Thyroid gland (tissue), 4 donors: ENCODE measurements around the gene ATAD2B. TPM values are rescaled to one million over a fixed set of nuclear protein-coding genes. Genes with fewer than 3 reads are reported as not detected.

Experiments used
- DNase-seq, 2 donors: peaks; one replicate each; pipeline ENCODE4 v3.0.0-alpha.2; 2019
- H3K27ac ChIP-seq, 3 donors: fragments of 200-600 bp; sonication (generic); 1 replicate in 2 of 3; 2 replicates in 1 of 3; pipeline ENCODE4 v1.5.1; 2016 to 2019; ENCODE audit warnings: mild to moderate bottlenecking in 1 of 3, moderate library complexity in 1 of 3
- H3K27me3 ChIP-seq: fragments of 200-600 bp; sonication (generic); one replicate; pipeline ENCODE4 v1.5.1; 2019
- H3K36me3 ChIP-seq, 2 donors: fragments of 200-600 bp; sonication (generic); one replicate each; pipeline ENCODE4 v1.5.1; 2016 to 2019
- H3K4me1 ChIP-seq, 2 donors: fragments of 200-600 bp; sonication (generic); one replicate each; pipeline ENCODE4 v1.5.1; 2017 to 2019
- H3K4me3 ChIP-seq, 3 donors: fragments of 200-600 bp; sonication (generic); replicated peaks in 1 of 3; 1 replicate in 2 of 3; 2 replicates in 1 of 3; pipeline ENCODE4 v1.5.1; 2016; ENCODE audit warnings: mild to moderate bottlenecking in 1 of 3
- H3K9me3 ChIP-seq: fragments of 200-600 bp; sonication (generic); one replicate; pipeline ENCODE4 v1.5.1; 2017
- CTCF ChIP-seq, 6 experiments: fragments of 200-600 bp in 3 of 6; fragments of 450-650 bp in 3 of 6; sonication (generic) in 3 of 6; IDR thresholded peaks; one replicate each; pipeline ENCODE4 v1.5.1; 2016 to 2019; ENCODE audit warnings: antibody characterized with exemption in 6 of 6, mild to moderate bottlenecking in 2 of 6, inconsistent platforms in 1 of 6, moderate library complexity in 1 of 6
- POLR2A ChIP-seq, 2 donors: fragments of 450-650 bp; IDR thresholded peaks; one replicate each; pipeline ENCODE4 v1.6.1; 2017; ENCODE audit warnings: antibody characterized with exemption in 2 of 2, mild to moderate bottlenecking in 2 of 2, moderate library complexity in 1 of 2
- WGBS, 2 donors: methylation state at CpG; one replicate each; pipeline ENCODE4 v1.1.5; 2017; 5-methylcytosine and 5-hydroxymethylcytosine counted together
- intact Hi-C: fragments of 100-400 bp; cut with DNase I; formaldehyde crosslinking; loops from one replicate; pipeline ENCODE4 v1.15.1; 2023
- total RNA-seq, 4 donors: library from RNA; depleted of rRNA; stranded (reverse); fragments of >200 nt; gene quantifications; one replicate each; pipeline ENCODE4 v1.2.3, GENCODE V29; 2016

The ATAD2B gene
- total RNA-seq, 4 donors from 2014 or later = 32.8 to 49.3 (median 37.3) TPM

- TF ChIP-seq POLR2A (IDR thresholded peaks at IDR 0.05) = no peak
- TF ChIP-seq CTCF (IDR thresholded peaks at IDR 0.05) = no peak
- Histone ChIP-seq H3K27me3 (no peaks in the 10 kb centered on the region), H3K27ac (no peak overlapping the region), H3K9me3 (no peaks in the 10 kb centered on the region), H3K36me3 (no peaks in the 10 kb centered on the region), H3K4me1 (no peaks in the 10 kb centered on the region), H3K4me3 (no peak overlapping the region)
- intact Hi-C loops = no loop called here
- 83 to 85% methylated on average over 2 of the region's 2 CpGs for WGBS, 2 donors
- no peak for DNase-seq
Observed at GRCh38 chr2:23777826-23778225, 149.1 kb downstream of the ATAD2B start.

DNA sequence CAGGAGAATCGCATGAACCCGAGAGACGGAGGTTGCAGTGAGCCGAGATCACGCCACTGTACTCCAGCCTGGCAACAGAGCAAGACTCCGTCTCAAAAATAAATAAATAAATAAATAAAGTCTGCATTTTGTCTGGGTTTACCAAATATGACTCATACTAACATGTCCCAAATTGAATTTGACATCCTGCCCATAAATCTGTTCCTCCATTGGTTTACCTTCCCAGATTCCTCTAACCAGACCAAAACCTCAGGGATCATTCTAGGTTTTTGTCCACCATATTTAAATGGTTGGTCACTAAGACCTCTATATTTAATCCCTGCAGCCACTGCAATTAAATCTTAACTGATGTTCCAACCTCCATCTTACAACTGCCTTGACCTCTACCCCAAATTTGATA lies 150.9 kb downstream of the ATAD2B start:
- H3K4me3 ChIP-seq = no peak overlapping the region

GRCh38 chr2:23772684-23773083 lies 154.2 kb downstream of the ATAD2B start:
- Histone ChIP-seq H3K27ac (no peak overlapping the region), H3K36me3 (peaks cover 0 to 6% of the 10 kb centered on the region in 2 donors), H3K9me3 (no peaks in the 10 kb centered on the region), H3K4me1 (no peaks in the 10 kb centered on the region), H3K27me3 (no peaks in the 10 kb centered on the region), H3K4me3 (no peak overlapping the region)
- 93 to 96% methylated on average over 7 of the region's 7 CpGs for WGBS, 2 donors
- DNase-seq = peak in 1 of 2 donors; percentile 6
- intact Hi-C loops = no loop called here
- no peak for TF ChIP-seq POLR2A (IDR thresholded peaks at IDR 0.05)
- TF ChIP-seq CTCF (IDR thresholded peaks at IDR 0.05) = no peak

More for the DNA sequence above, 150.9 kb downstream of the ATAD2B start:
- no peaks in the 10 kb centered on the region for H3K27me3 ChIP-seq
- H3K36me3 ChIP-seq = peaks cover 0 to 2% of the 10 kb centered on the region in 2 donors
- no peak overlapping the region for H3K27ac ChIP-seq
- H3K9me3 ChIP-seq = no peaks in the 10 kb centered on the region
- TF ChIP-seq POLR2A (IDR thresholded peaks at IDR 0.05) = no peak
- no peak for TF ChIP-seq CTCF (IDR thresholded peaks at IDR 0.05)
- no peak for DNase-seq
- 96 to 97% methylated on average over 6 of the region's 6 CpGs for WGBS, 2 donors
- no peaks in the 10 kb centered on the region for H3K4me1 ChIP-seq
- intact Hi-C loops = no loop called here

DNA sequence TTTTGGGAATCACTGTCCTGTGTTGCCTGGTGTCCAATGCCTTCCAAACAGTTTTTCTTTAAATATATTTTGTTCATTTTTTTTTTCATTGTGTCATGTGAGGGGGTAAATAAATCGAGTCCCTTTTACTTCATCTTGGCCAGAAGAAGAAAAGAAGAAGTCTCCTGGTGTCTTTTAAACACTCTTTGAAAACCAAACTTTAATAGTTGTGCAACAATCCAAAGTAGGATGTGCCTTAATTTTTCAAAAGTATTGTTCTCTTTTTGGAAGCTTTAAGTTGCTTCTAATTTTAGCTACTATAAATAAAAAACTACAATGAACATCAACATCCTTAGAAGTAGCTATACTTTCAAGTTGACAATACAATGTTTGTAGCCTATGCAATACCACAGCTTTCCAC lies 154.9 kb downstream of the ATAD2B start:
- Histone ChIP-seq H3K4me1 (no peaks in the 10 kb centered on the region), H3K36me3 (peaks cover 0 to 6% of the 10 kb centered on the region in 2 donors), H3K27me3 (no peaks in the 10 kb centered on the region), H3K27ac (no peak overlapping the region), H3K4me3 (no peak overlapping the region), H3K9me3 (no peaks in the 10 kb centered on the region)
- whole genome bisulfite sequencing, 2 donors = 84 to 87% methylated on average over 1 of the region's 1 CpG
- intact Hi-C loops = no loop called here
- no peak for TF ChIP-seq POLR2A (IDR thresholded peaks at IDR 0.05)
- no peak for TF ChIP-seq CTCF (IDR thresholded peaks at IDR 0.05)
- DNase-seq = no peak

DNA sequence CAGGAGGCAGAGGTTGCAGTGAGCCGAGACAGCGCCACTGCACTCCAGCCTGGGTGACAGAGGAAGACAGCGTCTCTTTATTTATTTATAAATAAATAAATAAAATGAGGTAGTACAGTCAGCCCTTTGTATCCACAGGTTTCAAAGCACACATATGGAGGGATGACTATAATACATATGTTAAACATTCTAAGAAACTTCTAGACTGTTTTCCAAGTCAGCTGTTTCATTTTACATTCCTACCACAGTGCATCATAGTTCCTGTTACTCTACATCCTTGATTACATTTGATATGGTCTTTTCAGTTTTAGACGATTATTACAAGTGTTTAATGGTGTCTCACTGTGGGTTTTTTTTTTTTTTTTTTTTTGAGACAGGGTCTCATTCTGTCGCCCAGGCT lies 157.6 kb downstream of the ATAD2B start:
- intact Hi-C loops = no loop called here
- TF ChIP-seq POLR2A (IDR thresholded peaks at IDR 0.05) = no peak
- TF ChIP-seq CTCF (IDR thresholded peaks at IDR 0.05) = no peak

More for the DNA sequence above, 157.6 kb downstream of the ATAD2B start:
- no peaks in the 10 kb centered on the region for H3K27me3 ChIP-seq
- peaks cover 0 to 6% of the 10 kb centered on the region in 2 donors for H3K36me3 ChIP-seq
- no peak overlapping the region for H3K27ac ChIP-seq
- H3K4me3 ChIP-seq = no peak overlapping the region
- 96 to 97% methylated on average over 5 of the region's 5 CpGs for WGBS, 2 donors
- DNase-seq = no peak
- H3K9me3 ChIP-seq = no peaks in the 10 kb centered on the region
- no peaks in the 10 kb centered on the region for H3K4me1 ChIP-seq
